DMS114 treated with DMSO at 0.1 percent for 48 hours (cell line): ENCODE results near the gene HSD17B12.

Source experiments
- DNase-seq: peaks from one replicate; lab custom pipeline; 2025; ENCODE audit not compliant: unreplicated experiment; lab: John Stamatoyannopoulos, UW

Gene HSD17B12

DNA sequence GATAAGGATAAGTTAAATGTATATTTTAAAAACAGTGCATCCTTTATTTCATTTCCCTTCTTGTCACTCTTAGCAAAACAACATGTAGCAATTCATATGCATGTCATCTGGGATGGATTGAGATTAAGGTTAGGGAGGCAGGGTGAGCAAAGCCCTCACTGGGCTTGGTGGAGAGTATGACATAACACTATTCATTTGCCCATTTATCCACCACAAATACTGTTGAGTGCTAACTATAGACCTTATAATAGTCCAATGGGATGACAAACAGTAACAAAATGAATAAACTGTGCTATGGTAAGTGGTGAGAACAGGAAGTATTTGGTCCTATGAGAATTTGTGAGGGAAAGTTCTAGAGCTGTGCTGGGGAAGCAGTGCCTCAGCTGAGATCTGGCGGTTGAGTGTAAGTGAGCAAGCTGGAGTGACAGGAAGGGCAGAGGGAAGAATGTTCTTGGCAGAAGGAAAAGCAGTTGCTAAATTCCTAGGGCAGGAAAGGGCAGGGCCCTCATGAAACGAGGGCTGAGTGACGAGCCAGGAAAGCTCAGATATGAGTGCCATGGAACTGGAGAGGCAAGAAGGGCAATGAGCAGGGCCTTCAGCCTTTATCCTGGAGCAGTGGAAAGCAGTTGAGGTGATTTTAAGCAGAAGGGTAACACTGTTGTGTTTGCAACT lies 6.7 kb downstream of the HSD17B12 start:
- DNase-seq, result no peak

DNA sequence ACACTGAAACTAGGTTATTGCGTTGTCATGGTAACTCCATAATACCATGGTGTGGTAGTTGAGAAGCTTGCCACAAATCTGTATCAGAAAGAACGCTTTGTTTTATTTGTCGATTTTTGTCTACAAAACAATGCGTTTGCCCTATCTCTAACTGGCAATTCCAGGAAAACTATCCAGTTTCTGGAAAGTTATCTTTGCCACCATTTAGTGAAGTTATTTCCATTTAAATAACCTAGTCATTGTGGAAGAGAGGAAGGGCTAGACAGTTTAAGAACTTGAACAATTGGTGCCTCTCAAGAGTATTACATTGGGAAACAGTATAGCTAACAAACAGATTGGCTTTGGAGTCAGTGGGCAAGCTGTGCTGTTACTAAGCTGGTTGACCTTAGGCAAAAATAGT lies 7.9 kb downstream of the HSD17B12 start:
- DNase-seq, result no peak

DNA sequence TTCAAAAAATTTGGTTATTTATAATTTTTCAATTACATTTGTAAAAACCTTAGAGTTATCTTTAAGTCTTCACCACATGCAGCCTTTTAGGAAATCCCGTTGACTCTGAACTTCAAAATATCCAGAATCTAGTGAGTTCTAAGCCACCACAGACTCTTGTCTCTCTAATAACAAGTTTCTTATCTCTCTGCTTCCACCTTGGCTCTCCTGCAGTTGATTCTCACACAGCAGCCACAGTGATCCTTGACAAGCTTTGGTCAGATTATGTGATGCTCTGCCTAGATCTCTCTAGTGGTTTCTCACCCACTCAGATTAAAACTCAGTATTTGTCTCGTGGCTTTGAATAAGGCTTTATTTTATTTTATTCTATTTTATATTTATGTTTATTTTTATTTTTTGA lies 8.6 kb downstream of the HSD17B12 start:
- no peak for DNase-seq

GRCh38 chr11:43690929-43691725 lies 10.6 kb downstream of the HSD17B12 start:
- no peak for DNase-seq

GRCh38 chr11:43691806-43692205 lies 11.3 kb downstream of the HSD17B12 start:
- no peak for DNase-seq

- no peak for DNase-seq
Measured at GRCh38 chr11:43693069-43693468, 12.5 kb downstream of the HSD17B12 start.

DNA sequence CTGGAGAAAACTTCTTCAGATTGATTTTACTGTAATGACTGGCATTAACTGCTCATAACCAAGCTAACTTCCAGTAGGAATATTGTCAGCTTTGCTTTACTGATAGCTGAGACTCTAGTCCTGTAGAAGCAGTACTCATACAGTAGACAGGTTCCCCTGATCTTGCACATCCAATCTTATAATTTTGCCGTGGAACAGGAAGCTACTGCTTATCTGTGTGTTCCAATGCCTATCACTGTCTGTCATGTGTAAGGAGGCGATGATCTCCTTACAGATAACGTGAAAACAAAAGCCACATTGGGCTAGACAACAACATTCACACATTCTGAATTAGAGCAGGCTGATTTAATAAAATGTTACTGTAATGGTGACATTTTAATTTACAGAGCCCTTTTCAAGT lies 13.2 kb downstream of the HSD17B12 start:
- no peak for DNase-seq

DNA sequence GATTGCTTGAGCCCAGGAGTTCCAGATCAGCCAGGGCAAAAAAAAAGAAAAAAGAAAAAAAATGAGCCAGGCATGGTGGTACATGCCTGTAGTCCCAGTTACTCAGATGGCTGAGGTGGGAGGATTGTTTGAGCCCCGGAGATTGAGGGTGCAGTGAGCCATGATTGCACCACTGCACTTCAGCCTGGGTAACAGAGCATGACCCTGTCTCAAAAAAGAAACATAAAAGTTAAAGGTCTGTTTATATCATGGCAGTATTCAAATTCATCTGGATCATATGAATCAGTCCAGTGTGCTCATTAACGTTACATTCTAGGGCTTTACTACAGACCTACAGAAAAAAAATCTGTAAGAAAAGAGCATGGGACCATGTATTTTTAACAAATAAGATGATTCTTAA lies 13.9 kb downstream of the HSD17B12 start:
- DNase-seq, result no peak

GRCh38 chr11:43697679-43698078 lies 17.1 kb downstream of the HSD17B12 start:
- DNase-seq, result no peak

- DNase-seq, result no peak
Measured at GRCh38 chr11:43699870-43700269, 19.3 kb downstream of the HSD17B12 start.

DNA sequence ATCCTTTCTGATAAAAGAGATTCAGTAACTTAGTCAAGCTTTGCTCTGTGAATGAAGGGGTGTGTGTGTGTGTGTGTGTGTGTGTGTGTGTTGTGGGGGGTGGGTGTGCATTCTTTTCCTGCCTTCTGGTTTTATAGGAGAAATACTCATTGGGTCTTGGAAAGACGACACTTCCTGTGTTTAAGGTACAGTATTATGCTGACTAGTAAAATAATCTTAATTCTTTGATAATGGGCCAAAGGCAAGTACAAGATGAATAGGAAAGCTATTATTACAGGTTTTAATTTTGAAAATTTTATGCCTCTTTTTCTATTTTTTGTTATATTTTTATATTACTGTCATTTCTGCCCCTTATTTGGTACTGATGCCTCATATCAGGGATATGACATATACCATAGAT lies 26.1 kb downstream of the HSD17B12 start:
- DNase-seq, result no peak

DNA sequence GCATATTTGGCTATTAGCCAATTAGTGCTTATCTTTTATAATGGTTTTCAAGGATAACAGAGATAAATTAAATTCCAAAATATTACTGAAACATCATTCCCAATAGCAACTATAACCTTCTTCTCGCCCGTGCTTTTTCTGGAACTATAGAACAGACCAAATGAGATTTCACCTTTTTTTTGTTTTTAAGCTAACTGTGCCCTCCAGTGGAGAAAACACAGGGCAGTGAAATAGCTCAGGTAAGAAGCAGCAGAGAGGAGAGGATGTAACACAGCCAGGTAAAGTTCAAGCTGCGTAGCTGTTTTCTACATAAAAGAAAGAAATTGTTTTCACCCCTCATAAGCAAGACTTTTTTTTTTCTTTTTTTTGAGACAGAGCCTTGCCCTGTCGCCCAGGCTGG lies 28.2 kb downstream of the HSD17B12 start:
- DNase-seq, result peak; percentile 1

GRCh38 chr11:43709689-43710088 lies 29.2 kb downstream of the HSD17B12 start:
- DNase-seq, result no peak

- DNase-seq, result no peak
Measured at GRCh38 chr11:43712676-43713075, 32.1 kb downstream of the HSD17B12 start.

DNA sequence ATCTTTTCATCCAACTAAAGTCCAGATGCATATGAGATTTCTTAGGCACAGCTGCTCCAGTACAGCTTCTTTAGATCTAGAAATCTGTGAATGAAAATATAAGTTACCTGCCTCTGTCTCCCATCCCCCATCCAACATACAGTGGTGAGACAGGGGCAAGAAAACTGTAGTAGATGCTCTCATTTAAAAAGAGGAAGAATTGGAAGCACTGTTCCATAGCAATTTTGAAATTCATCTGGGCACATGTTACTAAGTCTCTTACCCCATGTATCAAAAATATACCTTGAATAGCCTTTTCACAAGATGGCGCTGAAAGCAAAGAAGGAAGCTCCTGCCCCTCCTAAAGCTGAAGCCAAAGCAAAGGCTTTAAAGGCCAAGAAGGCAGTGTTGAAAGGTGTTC lies 37.8 kb downstream of the HSD17B12 start:
- DNase-seq, result no peak

DNA sequence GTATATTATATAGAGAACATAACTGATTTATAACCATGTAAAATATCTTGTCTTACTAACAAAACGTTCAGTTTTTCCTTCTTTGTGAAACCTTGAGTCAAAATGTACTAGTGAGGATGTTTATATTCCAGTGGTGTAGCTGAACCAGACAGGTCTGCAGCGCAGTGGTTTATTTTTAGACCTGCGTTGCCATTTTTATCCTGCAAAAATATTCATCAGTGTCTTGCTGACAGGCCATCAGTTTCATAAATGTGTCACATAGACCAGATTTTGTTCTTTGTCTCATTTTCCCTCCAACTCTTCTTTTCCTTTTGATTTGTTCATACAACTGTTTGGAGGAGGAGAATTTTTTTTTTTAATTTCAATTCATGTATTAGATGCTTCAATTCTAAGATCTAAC lies 43.1 kb downstream of the HSD17B12 start:
- DNase-seq, result no peak

GRCh38 chr11:43732225-43732624 lies 51.7 kb downstream of the HSD17B12 start:
- no peak for DNase-seq

GRCh38 chr11:43734256-43734655 lies 53.7 kb downstream of the HSD17B12 start:
- no peak for DNase-seq

GRCh38 chr11:43735115-43735514 lies 54.6 kb downstream of the HSD17B12 start:
- no peak for DNase-seq

DNA sequence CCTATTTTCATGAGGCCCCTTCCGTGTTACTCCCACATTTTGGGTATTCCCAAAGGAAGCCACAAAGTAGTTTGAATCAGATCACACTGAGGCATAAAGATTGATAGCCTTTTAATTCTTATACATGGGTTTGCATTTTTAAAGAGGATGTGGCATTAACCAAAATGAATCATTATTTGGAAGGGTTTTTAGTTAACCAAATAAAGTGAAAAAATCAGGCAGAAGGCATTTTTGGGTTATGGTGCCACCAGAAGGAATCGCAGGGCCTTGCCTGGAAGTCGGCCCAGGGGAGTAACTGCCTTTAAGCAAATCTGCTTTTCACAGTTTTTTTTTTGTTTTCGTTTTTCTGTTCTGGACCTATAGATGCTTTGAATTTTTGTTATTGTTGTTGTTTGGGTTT lies 55.4 kb downstream of the HSD17B12 start:
- DNase-seq, result no peak

GRCh38 chr11:43736502-43737200 lies 56.1 kb downstream of the HSD17B12 start:
- no peak for DNase-seq

DNA sequence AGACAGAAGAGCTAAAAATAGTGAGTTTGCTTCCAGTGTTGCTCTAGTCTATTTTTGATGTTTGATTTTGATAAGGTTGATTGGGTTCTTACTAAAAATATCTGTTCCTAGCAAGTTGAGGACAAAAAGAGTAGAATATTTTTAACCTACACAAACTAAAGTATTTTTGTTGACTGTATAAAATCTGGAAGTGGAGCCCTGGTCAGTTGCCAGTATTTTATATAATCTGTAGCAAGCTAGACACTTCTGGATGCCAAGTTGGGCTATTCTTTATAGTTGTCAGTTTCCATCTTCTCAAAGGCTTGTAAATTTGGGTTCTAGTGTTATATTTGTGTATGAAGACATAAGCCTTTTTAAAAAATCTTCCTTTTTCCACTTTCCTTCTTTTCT lies 56.7 kb downstream of the HSD17B12 start:
- DNase-seq, result no peak
